ENCODE results near the gene RBM18. TPM values are rescaled to one million over a fixed set of nuclear protein-coding genes. Genes with fewer than 3 reads are reported as not detected.

Gene RBM18
- total and polyA plus RNA-seq, 2 of the 4 experiments (the other 2 are of a cell fraction) = 8.4 to 15.6 TPM

DNA sequence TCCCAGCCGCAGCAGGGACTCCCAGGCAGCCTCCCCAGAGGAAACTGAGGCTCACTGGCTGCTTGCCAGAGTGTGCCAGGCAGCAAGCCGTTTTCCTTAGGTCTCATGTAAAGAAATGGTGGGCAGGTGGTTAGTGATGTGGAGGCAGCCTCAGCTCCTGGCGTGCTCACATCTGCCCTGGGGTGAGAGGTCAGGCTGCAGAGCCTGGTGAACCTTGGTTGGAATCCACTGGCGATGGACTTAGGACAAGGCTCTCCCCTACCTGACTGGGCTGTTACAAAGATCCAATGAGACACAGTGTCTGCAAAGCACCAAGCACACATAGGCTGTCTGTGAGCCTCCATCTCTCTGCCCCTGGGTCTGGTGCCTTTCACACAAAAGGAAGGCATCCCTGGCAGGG lies 66.8 kb downstream of the RBM18 start:
- H2BK5ac ChIP-seq (ENCODE audit: low read depth, low read length, poor library complexity, severe bottlenecking) = no peak overlapping the region
- ATAC-seq (ENCODE audit: low read depth) (no peak), DNase-seq (no peak)
- no peaks in the 10 kb centered on the region for H3K36me3 ChIP-seq (ENCODE audit: control insufficient read depth, insufficient read depth, low read length)
- H2BK120ac ChIP-seq (ENCODE audit: low read depth, low read length) = no peak overlapping the region
- H3K4ac ChIP-seq (ENCODE audit: low read depth, low read length) = no peak overlapping the region
- no peaks in the 10 kb centered on the region for H3K9me3 ChIP-seq (ENCODE audit: control insufficient read depth, insufficient read depth, low read length)
- no peak overlapping the region for H3K4me2 ChIP-seq (ENCODE audit: low read depth, low read length)
- H4K91ac ChIP-seq (ENCODE audit: insufficient read depth, low read depth, low read length) = no peak overlapping the region
- H2AK5ac ChIP-seq (ENCODE audit: low read depth, low read length) = no peak overlapping the region
- H4K5ac ChIP-seq (ENCODE audit: low read depth, low read length) = no peak overlapping the region
- no peak overlapping the region for H2BK20ac ChIP-seq (ENCODE audit: low read depth, low read length)
- no TSS peak for BruUV-seq (replicated peaks)
- H3K27ac ChIP-seq (ENCODE audit: insufficient read depth, low read length) = no peak overlapping the region
- dilution Hi-C loops (cut with HindIII; ENCODE audit: low sequenced_read_pairs, unreplicated experiment) = no loop called here
- H4K8ac ChIP-seq (ENCODE audit: low read depth in 2 of 2, low read length in 2 of 2) = no peak overlapping the region
- POLR2A ChIA-PET (ENCODE audit: unreplicated experiment) = no interaction called here
- H2AFZ ChIP-seq (replicated peaks; ENCODE audit: low read length, poor library complexity) = no peak overlapping the region
- WGBS, 2 experiments (ENCODE audit: extremely low coverage in 2 of 2, insufficient read length in 1 of 2) = no CpG with 5 or more reads among the region's 4 CpGs
- no peak overlapping the region for H2AK9ac ChIP-seq (replicated peaks; ENCODE audit: low read depth, low read length, poor library complexity)
- in situ Hi-C loops (cut with MboI; ENCODE audit: low sequenced_read_pairs) = no loop called here
- no peak for TF ChIP-seq MAFK (IDR thresholded peaks at IDR 0.05; ENCODE audit: low read depth, low read length)
- TF ChIP-seq BHLHE40 (IDR thresholded peaks at IDR 0.05; ENCODE audit: low read depth, low read length) = no peak
- TF ChIP-seq MXI1 (IDR thresholded peaks at IDR 0.05; ENCODE audit: borderline replicate concordance, low read depth, low read length) = no peak
- TF ChIP-seq CHD1 (IDR thresholded peaks at IDR 0.05; ENCODE audit: low read depth, low read length) = no peak
- TF ChIP-seq FOS (IDR thresholded peaks at IDR 0.05; ENCODE audit: low read depth, low read length) = no peak
- no peak for TF ChIP-seq CEBPB (IDR thresholded peaks at IDR 0.05; ENCODE audit: low read depth, low read length)
- TF ChIP-seq, protein P1, sequence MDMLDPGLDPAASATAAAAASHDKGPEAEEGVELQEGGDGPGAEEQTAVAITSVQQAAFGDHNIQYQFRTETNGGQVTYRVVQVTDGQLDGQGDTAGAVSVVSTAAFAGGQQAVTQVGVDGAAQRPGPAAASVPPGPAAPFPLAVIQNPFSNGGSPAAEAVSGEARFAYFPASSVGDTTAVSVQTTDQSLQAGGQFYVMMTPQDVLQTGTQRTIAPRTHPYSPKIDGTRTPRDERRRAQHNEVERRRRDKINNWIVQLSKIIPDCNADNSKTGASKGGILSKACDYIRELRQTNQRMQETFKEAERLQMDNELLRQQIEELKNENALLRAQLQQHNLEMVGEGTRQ (IDR thresholded peaks at IDR 0.05; ENCODE audit: low read depth, low read length) = no peak
- TF ChIP-seq NFE2L2 (IDR thresholded peaks at IDR 0.05; ENCODE audit: low read depth, low read length) = no peak
- TF ChIP-seq, protein P2, sequence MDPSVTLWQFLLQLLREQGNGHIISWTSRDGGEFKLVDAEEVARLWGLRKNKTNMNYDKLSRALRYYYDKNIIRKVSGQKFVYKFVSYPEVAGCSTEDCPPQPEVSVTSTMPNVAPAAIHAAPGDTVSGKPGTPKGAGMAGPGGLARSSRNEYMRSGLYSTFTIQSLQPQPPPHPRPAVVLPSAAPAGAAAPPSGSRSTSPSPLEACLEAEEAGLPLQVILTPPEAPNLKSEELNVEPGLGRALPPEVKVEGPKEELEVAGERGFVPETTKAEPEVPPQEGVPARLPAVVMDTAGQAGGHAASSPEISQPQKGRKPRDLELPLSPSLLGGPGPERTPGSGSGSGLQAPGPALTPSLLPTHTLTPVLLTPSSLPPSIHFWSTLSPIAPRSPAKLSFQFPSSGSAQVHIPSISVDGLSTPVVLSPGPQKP (IDR thresholded peaks at IDR 0.05; ENCODE audit: borderline replicate concordance, low read depth, low read length) = no peak
- no peak for TF ChIP-seq MAZ (IDR thresholded peaks at IDR 0.05; ENCODE audit: borderline replicate concordance, low read depth, low read length)
- TF ChIP-seq RAD21 (IDR thresholded peaks at IDR 0.05; ENCODE audit: low read length) = no peak
- no peak for TF ChIP-seq POLR2A (IDR thresholded peaks at IDR 0.05; ENCODE audit: low read depth, low read length)
- TF ChIP-seq RCOR1 (IDR thresholded peaks at IDR 0.05; ENCODE audit: insufficient replicate concordance, low read length) = no peak
- TF ChIP-seq SMC3 (IDR thresholded peaks at IDR 0.05; ENCODE audit: low read depth, low read length) = no peak
- TF ChIP-seq, protein P3, sequence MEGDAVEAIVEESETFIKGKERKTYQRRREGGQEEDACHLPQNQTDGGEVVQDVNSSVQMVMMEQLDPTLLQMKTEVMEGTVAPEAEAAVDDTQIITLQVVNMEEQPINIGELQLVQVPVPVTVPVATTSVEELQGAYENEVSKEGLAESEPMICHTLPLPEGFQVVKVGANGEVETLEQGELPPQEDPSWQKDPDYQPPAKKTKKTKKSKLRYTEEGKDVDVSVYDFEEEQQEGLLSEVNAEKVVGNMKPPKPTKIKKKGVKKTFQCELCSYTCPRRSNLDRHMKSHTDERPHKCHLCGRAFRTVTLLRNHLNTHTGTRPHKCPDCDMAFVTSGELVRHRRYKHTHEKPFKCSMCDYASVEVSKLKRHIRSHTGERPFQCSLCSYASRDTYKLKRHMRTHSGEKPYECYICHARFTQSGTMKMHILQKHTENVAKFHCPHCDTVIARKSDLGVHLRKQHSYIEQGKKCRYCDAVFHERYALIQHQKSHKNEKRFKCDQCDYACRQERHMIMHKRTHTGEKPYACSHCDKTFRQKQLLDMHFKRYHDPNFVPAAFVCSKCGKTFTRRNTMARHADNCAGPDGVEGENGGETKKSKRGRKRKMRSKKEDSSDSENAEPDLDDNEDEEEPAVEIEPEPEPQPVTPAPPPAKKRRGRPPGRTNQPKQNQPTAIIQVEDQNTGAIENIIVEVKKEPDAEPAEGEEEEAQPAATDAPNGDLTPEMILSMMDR (conservative IDR thresholded peaks at IDR 0.05; ENCODE audit: low read depth, low read length) = no peak
- no peak overlapping the region for H3K23ac ChIP-seq (ENCODE audit: low read depth, low read length)
- no peak overlapping the region for H3K56ac ChIP-seq (ENCODE audit: extremely low read depth, insufficient read depth, low read length)
- CTCF ChIA-PET = no interaction called here
- peaks cover 4% of the 10 kb centered on the region; the same call in 1 of the 2 replicates for H4K20me1 ChIP-seq (ENCODE audit: insufficient read depth, low read length)
- H3K4me3 ChIP-seq (ENCODE audit: insufficient read depth, low read depth, low read length) = no peak overlapping the region
- intact Hi-C loops (cut with micrococcal nuclease) = no loop called here
- no peak overlapping the region for H3K18ac ChIP-seq (ENCODE audit: low read depth, low read length)
- H3K9ac ChIP-seq (ENCODE audit: low read depth, low read length) = no peak overlapping the region
- 0 out of 2 replicates have a peak, but pooled peaks cover 4% of the 10 kb centered on the region for H3K4me1 ChIP-seq (ENCODE audit: control insufficient read depth, insufficient read depth, low read length)
- no peaks in the 10 kb centered on the region for H3K79me1 ChIP-seq (ENCODE audit: low read depth in 1 of 2, low read length in 2 of 2)
- peaks cover 35% of the 10 kb centered on the region for H3K27me3 ChIP-seq (ENCODE audit: control insufficient read depth, insufficient read depth, low read length)
- H3K14ac ChIP-seq (replicated peaks; ENCODE audit: low read depth, low read length) = no peak overlapping the region
- H2BK15ac ChIP-seq (ENCODE audit: low read depth, low read length) = no peak overlapping the region
- H3K9me1 ChIP-seq (ENCODE audit: insufficient read depth, low read length) = no peaks in the 10 kb centered on the region; the same call in 1 of the 2 replicates

Measured in IMR-90 (cell line).